Keratinocyte (primary cell): ENCODE results near the gene TIPARP. TPM values are rescaled to one million over a fixed set of nuclear protein-coding genes. Genes with fewer than 3 reads are reported as not detected.

Experiments
- DNase-seq: peaks from one replicate; pipeline ENCODE4 v3.0.0-alpha.2; 2011; ENCODE audit warnings: low read depth, missing footprints, low spot score
- FAIRE-seq: peaks from 2 replicates; lab custom pipeline; 2011; peaks lifted over from hg19 to GRCh38; lab: Jason Lieb, UNC
- H2AFZ ChIP-seq: 2 replicates; pipeline ENCODE4 v1.6.0; 2012; ENCODE audit warnings: low read length, control low read depth, inconsistent platforms; ENCODE audit not compliant: control insufficient read depth
- H3K27ac ChIP-seq: 2 replicates; pipeline ENCODE4 v1.5.1; 2011; ENCODE audit warnings: low read length; ENCODE audit not compliant: control insufficient read depth, insufficient read depth
- H3K27me3 ChIP-seq: 3 replicates; pipeline ENCODE4 v1.6.0; 2011; ENCODE audit warnings: low read length; ENCODE audit not compliant: control insufficient read depth, insufficient read depth; ENCODE audit errors: extremely low read depth
- H3K36me3 ChIP-seq, 2 experiments: 2 replicates in 1 of 2; 3 replicates in 1 of 2; pipeline ENCODE4 v1.5.1; 2011; ENCODE audit warnings: low read length in 2 of 2, mild to moderate bottlenecking in 1 of 2; ENCODE audit not compliant: control insufficient read depth in 2 of 2, insufficient read depth in 2 of 2; ENCODE audit errors: extremely low read depth in 1 of 2
- H3K4me1 ChIP-seq: 3 replicates; pipeline ENCODE4 v1.5.1; 2011; ENCODE audit warnings: low read length; ENCODE audit not compliant: control insufficient read depth, insufficient read depth; ENCODE audit errors: extremely low read depth
- H3K4me2 ChIP-seq: 3 replicates; pipeline ENCODE4 v1.6.0; 2011; ENCODE audit warnings: low read depth, low read length; ENCODE audit not compliant: control insufficient read depth, insufficient read depth; ENCODE audit errors: extremely low read depth
- H3K4me3 ChIP-seq, 3 experiments: fragments of 200-600 bp in 1 of 3; sonication (generic) in 1 of 3; 2 replicates in 2 of 3; 3 replicates in 1 of 3; pipeline ENCODE4 v1.5.1; 2011 to 2016; ENCODE audit warnings: low read length in 3 of 3, mild to moderate bottlenecking in 3 of 3, control low read depth in 2 of 3, inconsistent platforms in 1 of 3, low read depth in 1 of 3, mixed read lengths in 1 of 3, mixed run types in 1 of 3, moderate library complexity in 1 of 3; ENCODE audit not compliant: control insufficient read depth in 2 of 3, insufficient read depth in 2 of 3; ENCODE audit errors: extremely low read depth in 1 of 3
- H3K79me2 ChIP-seq: 2 replicates; pipeline ENCODE4 v1.6.0; 2012; ENCODE audit warnings: low read length; ENCODE audit not compliant: control insufficient read depth, insufficient read depth
- H3K9ac ChIP-seq: 3 replicates; pipeline ENCODE4 v1.6.0; 2011; ENCODE audit warnings: low read length; ENCODE audit not compliant: control insufficient read depth, insufficient read depth; ENCODE audit errors: extremely low read depth
- H3K9me1 ChIP-seq: 3 replicates; pipeline ENCODE4 v1.6.0; 2011; ENCODE audit warnings: low read length; ENCODE audit not compliant: control insufficient read depth, insufficient read depth; ENCODE audit errors: extremely low read depth
- H3K9me3 ChIP-seq: 2 replicates; pipeline ENCODE4 v1.5.1; 2012; ENCODE audit warnings: low read depth, low read length; ENCODE audit not compliant: control insufficient read depth
- H4K20me1 ChIP-seq: 3 replicates; pipeline ENCODE4 v1.6.0; 2011; ENCODE audit warnings: low read length; ENCODE audit not compliant: control insufficient read depth, insufficient read depth; ENCODE audit errors: extremely low read depth
- CTCF ChIP-seq, 3 experiments: IDR thresholded peaks in 1 of 3; conservative IDR thresholded peaks in 1 of 3; optimal IDR thresholded peaks in 1 of 3; 2 replicates in 2 of 3; 3 replicates in 1 of 3; pipeline versions ENCODE3 to v1.5.1; 2011; ENCODE audit warnings: low read length in 3 of 3, mild to moderate bottlenecking in 3 of 3, moderate library complexity in 2 of 3, control low read depth in 1 of 3, inconsistent platforms in 1 of 3; ENCODE audit not compliant: insufficient read depth in 2 of 3; ENCODE audit errors: extremely low read depth in 1 of 3
- EZH2 ChIP-seq: IDR thresholded peaks from one replicate; pipeline ENCODE4 v1.6.1; 2012; ENCODE audit warnings: inconsistent platforms, mild to moderate bottlenecking, low read length, moderate library complexity
- dilution Hi-C: fragments of 300-500 bp; cut with MboI; formaldehyde crosslinking; loops from one replicate; pipeline ENCODE4 v1.7.0; 2020; ENCODE audit warnings: low sequenced_read_pairs; ENCODE audit not compliant: extremely low pct_ligation_motif_present
- polyA plus RNA-seq, 5 experiments: library from polyadenylated mRNA; depleted of rRNA in 3 of 5; stranded (reverse) in 3 of 5; stranded (forward) in 1 of 5; unstranded in 1 of 5; fragments of >200 nt; gene quantifications; 1 replicate in 1 of 5; 2 replicates in 3 of 5; 3 replicates in 1 of 5; pipeline versions ENCODE4 v1.2.1 to v1.2.3, GENCODE V29; 2011 to 2012; ENCODE audit warnings: missing spikeins in 2 of 5, low read depth in 1 of 5, low replicate concordance in 1 of 5

TIPARP gene
- polyA plus RNA-seq, 1 donor (not counting 4 experiments of a cell fraction or from before 2014, with no cell fraction given): 62.0 TPM

DNA sequence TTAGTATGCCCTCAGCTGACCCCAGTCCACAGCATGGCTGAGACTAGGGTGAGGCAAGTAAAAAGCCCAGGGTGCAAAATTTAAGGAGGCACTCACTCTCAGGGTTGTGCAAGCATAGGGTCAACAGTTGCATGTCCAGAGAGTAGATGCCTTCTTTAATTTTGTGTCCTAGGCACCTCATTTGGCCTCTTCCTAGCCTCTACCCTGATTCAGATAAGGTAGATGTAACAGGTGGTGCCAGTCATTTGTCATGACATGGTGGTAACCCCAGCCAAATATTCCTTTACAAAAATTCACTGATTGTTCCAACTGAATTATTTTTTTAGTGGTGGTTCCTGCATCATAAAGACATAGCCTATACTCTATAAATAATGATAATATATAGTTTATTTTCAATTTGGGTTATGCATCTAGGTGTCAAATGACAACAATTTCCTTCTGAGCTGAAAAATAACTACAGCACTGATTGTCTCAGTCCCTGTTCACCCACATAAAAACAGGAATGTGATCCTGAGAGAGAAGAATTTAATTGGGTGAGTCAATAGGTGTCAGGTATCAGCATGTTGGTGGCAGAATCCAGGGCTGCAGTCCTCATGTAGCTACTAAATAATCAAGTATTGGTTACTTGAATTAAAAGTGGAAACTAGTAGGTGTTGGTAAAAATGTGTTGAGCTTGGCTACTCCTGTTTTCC, 44.2 kb upstream of the TIPARP start:
- TF ChIP-seq CTCF (optimal IDR thresholded peaks at IDR 0.05 in 1 of 3, IDR thresholded peaks at IDR 0.05 in 1 of 3, conservative IDR thresholded peaks at IDR 0.05 in 1 of 3; ENCODE audit: extremely low read depth in 1 of 3, insufficient read depth in 2 of 3, low read length in 3 of 3) (no peak), EZH2 (no peak)
- no peaks in the 10 kb centered on the region for H3K79me2 ChIP-seq
- peak overlapping the region in 1 of 3 experiments; percentile 13 for H3K4me3 ChIP-seq
- dilution Hi-C loops: no loop called here
- H2AFZ ChIP-seq: no peak overlapping the region
- H3K4me1 ChIP-seq: peaks cover 49% of the 10 kb centered on the region
- no peaks in the 10 kb centered on the region for H3K9me1 ChIP-seq
- no peaks in the 10 kb centered on the region for H3K27me3 ChIP-seq
- peak overlapping the region; percentile 78 for H3K4me2 ChIP-seq
- DNase-seq (peak; percentile 53), FAIRE-seq (no peak)
- no peaks in the 10 kb centered on the region for H3K9me3 ChIP-seq
- no peaks in the 10 kb centered on the region for H3K36me3 ChIP-seq
- H3K9ac ChIP-seq: no peak overlapping the region
- peak overlapping the region; percentile 36 for H3K27ac ChIP-seq
- H4K20me1 ChIP-seq: no peaks in the 10 kb centered on the region

DNA sequence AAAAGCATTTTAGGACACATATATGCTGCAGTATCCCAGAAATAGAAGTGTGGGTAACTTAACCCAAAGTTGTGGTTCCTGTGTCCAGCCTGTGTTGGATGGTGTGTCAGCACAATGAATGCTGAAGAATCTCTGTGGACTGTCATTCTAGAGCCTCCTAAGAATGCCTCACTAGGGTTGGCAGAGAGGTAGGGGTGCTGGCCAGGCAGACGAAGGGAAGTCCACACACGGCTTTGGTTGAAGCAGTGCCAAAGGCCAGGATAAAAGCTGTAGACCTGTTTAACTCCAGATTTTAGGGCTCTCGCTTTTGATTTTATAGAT, 43.7 kb upstream of the TIPARP start:
- dilution Hi-C loops: no loop called here
- no peak overlapping the region for H3K9ac ChIP-seq
- H3K4me3 ChIP-seq: peak overlapping the region in 1 of 3 experiments; percentile 13
- H3K4me1 ChIP-seq: peaks cover 47% of the 10 kb centered on the region
- no peaks in the 10 kb centered on the region for H3K9me3 ChIP-seq
- no peaks in the 10 kb centered on the region for H3K36me3 ChIP-seq
- no peaks in the 10 kb centered on the region for H3K9me1 ChIP-seq
- H3K4me2 ChIP-seq: peak overlapping the region; percentile 78
- TF ChIP-seq CTCF (optimal IDR thresholded peaks at IDR 0.05 in 1 of 3, IDR thresholded peaks at IDR 0.05 in 1 of 3, conservative IDR thresholded peaks at IDR 0.05 in 1 of 3; ENCODE audit: extremely low read depth in 1 of 3, insufficient read depth in 2 of 3, low read length in 3 of 3) (no peak), EZH2 (no peak)
- H4K20me1 ChIP-seq: no peaks in the 10 kb centered on the region
- peak overlapping the region; percentile 36 for H3K27ac ChIP-seq
- H3K79me2 ChIP-seq: no peaks in the 10 kb centered on the region
- FAIRE-seq: no peak
- no peaks in the 10 kb centered on the region for H3K27me3 ChIP-seq
- DNase-seq: no peak
- no peak overlapping the region for H2AFZ ChIP-seq
